ENCODE results near the gene PDE4B.

PDE4B gene

DNA sequence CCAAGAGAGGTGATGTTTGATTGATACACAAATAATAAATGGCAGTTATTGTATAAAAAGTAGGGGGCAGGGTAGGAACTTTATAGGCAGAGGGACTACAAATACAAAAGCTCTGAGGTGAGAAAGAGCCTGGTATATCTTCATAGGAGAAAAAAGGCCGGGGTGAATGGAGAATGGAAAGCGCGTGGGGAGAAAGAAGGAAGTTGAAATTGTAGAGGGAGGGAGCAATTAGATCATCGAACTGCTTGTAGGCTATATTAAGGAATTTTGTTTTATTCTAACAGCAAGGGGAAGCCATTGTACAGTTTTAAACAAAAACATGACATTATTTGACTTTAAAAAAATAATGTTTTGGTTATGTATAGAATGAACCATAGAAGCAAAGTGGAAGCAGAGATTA, 147.4 kb downstream of the PDE4B start:
- Histone ChIP-seq H3K9me2 (replicated peaks; ENCODE audit: low read depth, low read length) (no peaks in the 10 kb centered on the region), H3K79me2 (ENCODE audit: insufficient read depth, low read length) (peaks cover 64% of the 10 kb centered on the region), H3K36me3 (ENCODE audit: insufficient read depth, low read length) (peaks cover 3% of the 10 kb centered on the region; the same call in 1 of the 2 replicates), H3K9ac (ENCODE audit: low read depth, low read length, poor library complexity, severe bottlenecking) (peak overlapping the region; percentile 84), H3K4me1 (ENCODE audit: insufficient read depth, low read length, poor library complexity, severe bottlenecking) (peaks cover 67% of the 10 kb centered on the region), H3K4me3 (ENCODE audit: low read length, poor library complexity, severe bottlenecking) (peak overlapping the region; percentile 75), H3K4me2 (ENCODE audit: low read depth, low read length, poor library complexity, severe bottlenecking) (peak overlapping the region; percentile 81), H4K20me1 (ENCODE audit: insufficient read depth, low read length, poor library complexity, severe bottlenecking) (no peaks in the 10 kb centered on the region), H3K27me3 (ENCODE audit: insufficient read depth, low read length, poor library complexity, severe bottlenecking) (no peaks in the 10 kb centered on the region), H3F3A (ENCODE audit: low read depth) (peaks cover 9% of the 10 kb centered on the region; the same call in 1 of the 2 replicates), H2AFZ (ENCODE audit: low read length) (no peak overlapping the region), H3K9me3 (ENCODE audit: insufficient read depth, low read depth, low read length) (peaks cover 9% of the 10 kb centered on the region)
- TF ChIP-seq EZH2phosphoT487 (IDR thresholded peaks at IDR 0.05; ENCODE audit: borderline replicate concordance) = no peak
- TF ChIP-seq, protein P1, sequence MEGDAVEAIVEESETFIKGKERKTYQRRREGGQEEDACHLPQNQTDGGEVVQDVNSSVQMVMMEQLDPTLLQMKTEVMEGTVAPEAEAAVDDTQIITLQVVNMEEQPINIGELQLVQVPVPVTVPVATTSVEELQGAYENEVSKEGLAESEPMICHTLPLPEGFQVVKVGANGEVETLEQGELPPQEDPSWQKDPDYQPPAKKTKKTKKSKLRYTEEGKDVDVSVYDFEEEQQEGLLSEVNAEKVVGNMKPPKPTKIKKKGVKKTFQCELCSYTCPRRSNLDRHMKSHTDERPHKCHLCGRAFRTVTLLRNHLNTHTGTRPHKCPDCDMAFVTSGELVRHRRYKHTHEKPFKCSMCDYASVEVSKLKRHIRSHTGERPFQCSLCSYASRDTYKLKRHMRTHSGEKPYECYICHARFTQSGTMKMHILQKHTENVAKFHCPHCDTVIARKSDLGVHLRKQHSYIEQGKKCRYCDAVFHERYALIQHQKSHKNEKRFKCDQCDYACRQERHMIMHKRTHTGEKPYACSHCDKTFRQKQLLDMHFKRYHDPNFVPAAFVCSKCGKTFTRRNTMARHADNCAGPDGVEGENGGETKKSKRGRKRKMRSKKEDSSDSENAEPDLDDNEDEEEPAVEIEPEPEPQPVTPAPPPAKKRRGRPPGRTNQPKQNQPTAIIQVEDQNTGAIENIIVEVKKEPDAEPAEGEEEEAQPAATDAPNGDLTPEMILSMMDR (conservative IDR thresholded peaks at IDR 0.05; ENCODE audit: low read length) = no peak

DNA sequence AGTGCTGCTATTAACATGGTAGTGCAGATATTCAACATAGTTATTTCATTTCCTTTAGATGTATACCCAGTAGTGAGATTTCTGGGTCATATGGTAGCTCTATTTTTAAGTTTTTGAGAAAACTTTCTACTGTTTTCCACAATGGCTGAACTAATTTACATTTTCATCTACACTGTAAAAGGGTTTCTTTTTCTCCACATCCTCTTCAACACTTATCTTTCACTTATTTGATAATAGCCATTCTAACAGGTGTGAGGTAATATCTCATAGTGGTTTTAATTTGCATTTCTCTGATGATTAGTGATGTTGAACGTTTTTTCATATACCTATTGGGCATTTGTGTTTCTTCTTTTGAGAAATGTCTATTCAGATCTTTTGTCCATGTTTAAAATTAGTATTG, 149.8 kb downstream of the PDE4B start:
- Histone ChIP-seq H3K79me2 (ENCODE audit: insufficient read depth, low read length) (peaks cover 70% of the 10 kb centered on the region), H3K4me2 (ENCODE audit: low read depth, low read length, poor library complexity, severe bottlenecking) (peak overlapping the region; percentile 52), H3K27me3 (ENCODE audit: insufficient read depth, low read length, poor library complexity, severe bottlenecking) (no peaks in the 10 kb centered on the region), H4K20me1 (ENCODE audit: insufficient read depth, low read length, poor library complexity, severe bottlenecking) (no peaks in the 10 kb centered on the region), H3K4me1 (ENCODE audit: insufficient read depth, low read length, poor library complexity, severe bottlenecking) (peaks cover 53% of the 10 kb centered on the region), H3K4me3 (ENCODE audit: low read length, poor library complexity, severe bottlenecking) (no peak overlapping the region), H3F3A (ENCODE audit: low read depth) (no peaks in the 10 kb centered on the region; the same call in 1 of the 2 replicates), H3K9ac (ENCODE audit: low read depth, low read length, poor library complexity, severe bottlenecking) (no peak overlapping the region), H3K9me2 (replicated peaks; ENCODE audit: low read depth, low read length) (no peaks in the 10 kb centered on the region), H2AFZ (ENCODE audit: low read length) (no peak overlapping the region), H3K9me3 (ENCODE audit: insufficient read depth, low read depth, low read length) (peaks cover 9% of the 10 kb centered on the region), H3K36me3 (ENCODE audit: insufficient read depth, low read length) (peaks cover 3% of the 10 kb centered on the region; the same call in 1 of the 2 replicates)
- TF ChIP-seq, protein P1 (conservative IDR thresholded peaks at IDR 0.05; ENCODE audit: low read length) = no peak
- TF ChIP-seq EZH2phosphoT487 (IDR thresholded peaks at IDR 0.05; ENCODE audit: borderline replicate concordance) = no peak

DNA sequence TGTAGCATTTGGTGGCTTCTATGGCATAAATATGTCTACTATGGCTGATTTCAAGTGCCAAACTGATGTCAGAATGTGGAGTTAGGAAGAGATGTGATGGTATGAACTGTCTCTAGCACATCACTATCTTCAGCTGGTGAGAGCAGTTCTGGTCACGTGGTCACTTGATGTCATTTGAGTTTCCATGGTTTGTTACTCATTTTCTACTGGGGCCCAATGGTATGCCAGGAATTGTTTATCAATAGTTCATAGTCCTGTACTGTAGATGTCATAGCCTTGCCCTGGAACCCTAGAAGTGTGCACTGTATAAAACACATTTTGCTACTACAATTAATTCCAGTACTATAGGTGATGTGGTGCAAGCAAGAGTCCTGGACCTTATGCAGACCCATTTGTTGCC, 153.7 kb downstream of the PDE4B start:
- H3K4me1 ChIP-seq (ENCODE audit: insufficient read depth, low read length, poor library complexity, severe bottlenecking) = peaks cover 27% of the 10 kb centered on the region
- TF ChIP-seq EZH2phosphoT487 (IDR thresholded peaks at IDR 0.05; ENCODE audit: borderline replicate concordance) = no peak
- TF ChIP-seq, protein P1 (conservative IDR thresholded peaks at IDR 0.05; ENCODE audit: low read length) = no peak
- peaks cover 9% of the 10 kb centered on the region for H3K9me3 ChIP-seq (ENCODE audit: insufficient read depth, low read depth, low read length)

More for the DNA sequence above, 153.7 kb downstream of the PDE4B start:
- no peak overlapping the region for H2AFZ ChIP-seq (ENCODE audit: low read length)
- no peak overlapping the region for H3K4me2 ChIP-seq (ENCODE audit: low read depth, low read length, poor library complexity, severe bottlenecking)
- H3K36me3 ChIP-seq (ENCODE audit: insufficient read depth, low read length) = peaks cover 3% of the 10 kb centered on the region; the same call in 1 of the 2 replicates
- H3K4me3 ChIP-seq (ENCODE audit: low read length, poor library complexity, severe bottlenecking) = no peak overlapping the region
- no peaks in the 10 kb centered on the region for H3K27me3 ChIP-seq (ENCODE audit: insufficient read depth, low read length, poor library complexity, severe bottlenecking)
- H3F3A ChIP-seq (ENCODE audit: low read depth) = no peaks in the 10 kb centered on the region; the same call in 1 of the 2 replicates
- peaks cover 35% of the 10 kb centered on the region for H3K79me2 ChIP-seq (ENCODE audit: insufficient read depth, low read length)
- no peaks in the 10 kb centered on the region for H3K9me2 ChIP-seq (replicated peaks; ENCODE audit: low read depth, low read length)
- H3K9ac ChIP-seq (ENCODE audit: low read depth, low read length, poor library complexity, severe bottlenecking) = no peak overlapping the region
- no peaks in the 10 kb centered on the region for H4K20me1 ChIP-seq (ENCODE audit: insufficient read depth, low read length, poor library complexity, severe bottlenecking)

Data from Loucy (cell line).